Dedifferentiated amniotic fluid mesenchymal stem cell (primary cell): Measurements from ENCODE around the gene AR.

Source experiments
- DNase-seq: peaks from one replicate; pipeline ENCODE4 v3.0.0-alpha.2; 2016; ENCODE audit errors: extremely low spot score

AR gene

GRCh38 chrX:67724359-67725110 lies 180.7 kb downstream of the AR start:
- no peak for DNase-seq

DNA sequence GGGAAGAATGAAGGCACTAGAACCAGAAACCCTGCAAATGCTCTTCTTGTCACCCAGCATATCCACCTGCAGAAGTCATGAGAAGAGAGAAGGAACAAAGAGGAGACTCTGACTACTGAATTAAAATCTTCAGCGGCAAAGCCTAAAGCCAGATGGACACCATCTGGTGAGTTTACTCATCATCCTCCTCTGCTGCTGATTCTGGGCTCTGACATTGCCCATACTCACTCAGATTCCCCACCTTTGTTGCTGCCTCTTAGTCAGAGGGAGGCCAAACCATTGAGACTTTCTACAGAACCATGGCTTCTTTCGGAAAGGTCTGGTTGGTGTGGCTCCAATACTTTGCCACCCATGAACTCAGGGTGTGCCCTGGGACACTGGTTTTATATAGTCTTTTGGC lies 181.7 kb downstream of the AR start:
- DNase-seq = no peak

DNA sequence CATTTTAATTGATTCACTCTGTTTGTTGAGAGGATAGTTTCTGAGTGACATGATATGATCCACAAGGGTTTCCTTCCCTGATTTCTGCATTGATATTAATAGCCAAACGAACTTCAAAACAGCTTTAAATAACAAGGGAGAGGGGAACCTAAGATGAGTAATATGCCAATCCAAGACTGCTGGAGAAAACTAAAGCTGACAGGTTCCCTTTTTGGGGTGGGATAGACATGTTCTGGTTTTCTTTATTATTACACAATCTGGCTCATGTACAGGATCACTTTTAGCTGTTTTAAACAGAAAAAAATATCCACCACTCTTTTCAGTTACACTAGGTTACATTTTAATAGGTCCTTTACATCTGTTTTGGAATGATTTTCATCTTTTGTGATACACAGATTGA lies 182.2 kb downstream of the AR start:
- DNase-seq = no peak

GRCh38 chrX:67727576-67727975 lies 183.8 kb downstream of the AR start:
- DNase-seq = no peak

- no peak for DNase-seq
Observed at GRCh38 chrX:67730296-67730695, 186.5 kb downstream of the AR start.

GRCh38 chrX:67731061-67731460 lies 187.2 kb downstream of the AR start:
- no peak for DNase-seq

GRCh38 chrX:67732864-67733263 lies 189.0 kb downstream of the AR start:
- DNase-seq = no peak

GRCh38 chrX:67734111-67734753 lies 190.4 kb downstream of the AR start:
- no peak for DNase-seq

- DNase-seq = no peak
Observed at GRCh38 chrX:67749536-67749935, 205.7 kb downstream of the AR start.

DNA sequence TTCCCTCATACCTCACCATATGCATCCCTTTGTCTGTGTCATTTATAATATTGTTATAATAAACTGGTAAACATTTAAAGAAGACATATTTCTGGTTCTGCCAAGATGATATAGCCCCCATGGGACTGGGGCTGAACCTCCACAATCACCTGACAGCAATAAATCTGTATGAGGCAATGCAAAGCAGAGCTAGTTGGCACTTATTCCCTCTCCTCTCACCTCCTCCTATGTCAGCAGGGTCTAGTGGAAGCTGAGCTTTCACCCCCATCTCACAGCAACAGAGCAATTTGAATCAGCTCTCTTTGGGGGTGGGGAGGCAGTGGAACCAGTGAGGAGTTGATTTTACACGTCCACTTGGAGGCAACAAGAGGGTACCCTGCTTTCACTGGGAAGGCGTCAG lies 206.9 kb downstream of the AR start:
- no peak for DNase-seq

DNA sequence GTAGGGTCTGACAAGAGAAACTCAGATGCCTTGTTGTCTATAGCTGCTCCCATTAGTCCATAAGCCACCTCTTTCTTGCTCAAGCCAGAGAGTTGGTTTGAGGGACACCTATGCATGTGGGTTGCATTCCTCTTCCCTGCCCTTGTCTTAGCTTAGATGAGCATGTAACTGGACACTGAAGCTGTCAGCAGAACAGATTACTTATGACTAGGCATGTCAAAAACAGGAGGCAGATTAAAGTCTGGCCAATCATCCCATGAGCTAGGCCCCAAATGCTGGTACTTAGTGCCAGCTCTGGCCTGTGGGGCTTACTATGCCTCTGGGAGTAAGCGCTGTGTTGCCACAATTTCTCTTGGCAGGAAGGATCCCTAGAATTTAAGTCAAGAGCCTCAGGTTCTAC lies 215.2 kb downstream of the AR start:
- no peak for DNase-seq

- no peak for DNase-seq
Observed at GRCh38 chrX:67777148-67777547, 233.3 kb downstream of the AR start.

GRCh38 chrX:67779099-67779498 lies 235.3 kb downstream of the AR start:
- no peak for DNase-seq
